HepG2 (cell line): ENCODE data around the gene UBR1. TPM values are rescaled to one million over a fixed set of nuclear protein-coding genes. Genes with fewer than 3 reads are reported as not detected.
A peak's percentile ranks its signal among the peaks of the same experiment; 100 is the strongest.

Experiments
- ATF7-NPFF ChIP-seq: sonication (generic); formaldehyde crosslinking; IDR thresholded peaks from 2 replicates; pipeline ENCODE4 v1.8.1; 2023; ENCODE audit warnings: mild to moderate bottlenecking, low read depth, missing genetic modification reagents, moderate library complexity
- ATM ChIP-seq: fragments of 450-650 bp; IDR thresholded peaks from 2 replicates; pipeline ENCODE4 v1.7.1; 2017; ENCODE audit warnings: mild to moderate bottlenecking, borderline replicate concordance
- CCDC6 ChIP-seq: sonication (generic); formaldehyde crosslinking; IDR thresholded peaks from 2 replicates; pipeline ENCODE4 v1.8.1; 2022; ENCODE audit warnings: mild to moderate bottlenecking, missing genetic modification reagents, moderate library complexity
- DBP ChIP-seq: sonication (generic); formaldehyde crosslinking; IDR thresholded peaks from 2 replicates; pipeline ENCODE4 v1.4.0; 2020; ENCODE audit warnings: missing genetic modification reagents; ENCODE audit errors: not compliant biosample characterization
- GPBP1L1 ChIP-seq: sonication (generic); formaldehyde crosslinking; IDR thresholded peaks from 2 replicates; pipeline ENCODE4 v1.5.0; 2020; ENCODE audit warnings: mild to moderate bottlenecking, missing genetic modification reagents
- HES4 ChIP-seq: sonication (generic); formaldehyde crosslinking; IDR thresholded peaks from 2 replicates; pipeline ENCODE4 v1.9.0; 2021; ENCODE audit warnings: mild to moderate bottlenecking, missing genetic modification reagents, borderline replicate concordance
- MAF1 ChIP-seq: sonication (generic); formaldehyde crosslinking; IDR thresholded peaks from 2 replicates; pipeline ENCODE4 v1.5.0; 2020; ENCODE audit warnings: missing genetic modification reagents, borderline replicate concordance
- MAFK ChIP-seq, 2 experiments: IDR thresholded peaks in 1 of 2; conservative IDR thresholded peaks in 1 of 2; 2 replicates each; pipeline ENCODE4 v1.6.1; 2011; ENCODE audit warnings: improper control_type of control experiment in 2 of 2, low read length in 2 of 2
- RFX3 ChIP-seq: IDR thresholded peaks from 2 replicates; pipeline ENCODE4 v1.6.1; 2016; ENCODE audit warnings: missing biosample characterization, missing genetic modification reagents
- SAFB2 ChIP-seq: sonication (generic); formaldehyde crosslinking; IDR thresholded peaks from 2 replicates; pipeline ENCODE4 v1.5.1; 2020; ENCODE audit warnings: missing genetic modification reagents, low read depth, mild to moderate bottlenecking, borderline replicate concordance
- SALL1 ChIP-seq: sonication (generic); formaldehyde crosslinking; IDR thresholded peaks from 2 replicates; pipeline ENCODE4 v1.8.0; 2022; ENCODE audit warnings: mild to moderate bottlenecking, missing genetic modification reagents
- SIN3B ChIP-seq: fragments of 150-350 bp; IDR thresholded peaks from 2 replicates; pipeline ENCODE4 v1.6.1; 2014; ENCODE audit warnings: low read length
- STAG1 ChIP-seq: sonication (generic); formaldehyde crosslinking; IDR thresholded peaks from 2 replicates; pipeline ENCODE4 v1.4.0; 2020; ENCODE audit warnings: missing genetic modification reagents
- TAF15 ChIP-seq: fragments of 200-400 bp; formaldehyde crosslinking; IDR thresholded peaks from one replicate; pipeline ENCODE4 v1.6.1; 2018; ENCODE audit warnings: mild to moderate bottlenecking, low read depth, low read length; ENCODE audit not compliant: poor library complexity, severe bottlenecking
- TARDBP ChIP-seq: sonication (generic); formaldehyde crosslinking; IDR thresholded peaks from 2 replicates; pipeline ENCODE4 v1.8.0; 2022; ENCODE audit warnings: mild to moderate bottlenecking, missing genetic modification reagents
- THYN1 ChIP-seq: sonication (generic); formaldehyde crosslinking; IDR thresholded peaks from 2 replicates; pipeline ENCODE4 v1.8.1; 2023; ENCODE audit warnings: low read depth, mild to moderate bottlenecking, moderate library complexity, missing genetic modification reagents, borderline replicate concordance
- TOPORS ChIP-seq: sonication (generic); formaldehyde crosslinking; IDR thresholded peaks from 2 replicates; pipeline ENCODE4 v1.8.0; 2023; ENCODE audit warnings: mild to moderate bottlenecking, missing genetic modification reagents
- ZFP62 ChIP-seq: sonication (generic); formaldehyde crosslinking; IDR thresholded peaks from 2 replicates; pipeline ENCODE4 v1.4.0; 2020; ENCODE audit warnings: missing genetic modification reagents
- ZIK1 ChIP-seq: sonication (generic); formaldehyde crosslinking; IDR thresholded peaks from 2 replicates; pipeline ENCODE4 v1.5.0; 2020; ENCODE audit warnings: mild to moderate bottlenecking, low read depth, missing genetic modification reagents, borderline replicate concordance
- ZNF12 ChIP-seq: sonication (generic); formaldehyde crosslinking; IDR thresholded peaks from 2 replicates; pipeline ENCODE4 v1.5.0; 2020; ENCODE audit warnings: missing genetic modification reagents
- ZNF230 ChIP-seq: sonication (generic); formaldehyde crosslinking; IDR thresholded peaks from 2 replicates; pipeline ENCODE4 v1.4.0; 2020; ENCODE audit warnings: mild to moderate bottlenecking, missing genetic modification reagents
- ZNF251 ChIP-seq: sonication (generic); formaldehyde crosslinking; IDR thresholded peaks from 2 replicates; pipeline ENCODE4 v1.9.0; 2021; ENCODE audit warnings: mild to moderate bottlenecking, missing genetic modification reagents
- ZNF550 ChIP-seq: sonication (generic); formaldehyde crosslinking; IDR thresholded peaks from 2 replicates; pipeline ENCODE4 v1.4.0; 2020; ENCODE audit warnings: mild to moderate bottlenecking, missing genetic modification reagents, borderline replicate concordance
- polyA plus RNA-seq, 8 experiments: library from polyadenylated mRNA; depleted of rRNA in 3 of 8; stranded (reverse) in 7 of 8; unstranded in 1 of 8; fragments of >200 nt; fragmentation: Illumina TruSeq in 4 of 8; extraction: Trizol in 4 of 8; gene quantifications; 2 replicates each; pipeline versions ENCODE4 v1.2.1 to v1.2.3, GENCODE V29; 2011 to 2016; ENCODE audit warnings: low read depth in 4 of 8, missing spikeins in 1 of 8, mixed read lengths in 1 of 8; ENCODE audit not compliant: insufficient read depth in 1 of 8
- total RNA-seq, 5 experiments: library from RNA; depleted of rRNA; stranded (reverse); fragments of >200 nt; fragmentation: Illumina TruSeq; extraction: Trizol; gene quantifications; 2 replicates each; pipeline ENCODE4 v1.2.3, GENCODE V29; 2016; ENCODE audit warnings: low read depth in 1 of 5
- TF ChIP-seq, protein P1 (sequence below): sonication (generic); formaldehyde crosslinking; IDR thresholded peaks from 2 replicates; pipeline ENCODE4 v1.9.0; 2021; ENCODE audit warnings: missing genetic modification reagents, borderline replicate concordance
- TF ChIP-seq, protein P2 (sequence below): sonication (generic); formaldehyde crosslinking; IDR thresholded peaks from 2 replicates; pipeline ENCODE4 v1.5.0; 2020; ENCODE audit warnings: missing genetic modification reagents

The UBR1 gene
- total and polyA plus RNA-seq, 2 of the 13 experiments (the other 11 are each of a cell fraction or from before 2014, with no cell fraction given): 6.4 to 18.0 TPM

DNA sequence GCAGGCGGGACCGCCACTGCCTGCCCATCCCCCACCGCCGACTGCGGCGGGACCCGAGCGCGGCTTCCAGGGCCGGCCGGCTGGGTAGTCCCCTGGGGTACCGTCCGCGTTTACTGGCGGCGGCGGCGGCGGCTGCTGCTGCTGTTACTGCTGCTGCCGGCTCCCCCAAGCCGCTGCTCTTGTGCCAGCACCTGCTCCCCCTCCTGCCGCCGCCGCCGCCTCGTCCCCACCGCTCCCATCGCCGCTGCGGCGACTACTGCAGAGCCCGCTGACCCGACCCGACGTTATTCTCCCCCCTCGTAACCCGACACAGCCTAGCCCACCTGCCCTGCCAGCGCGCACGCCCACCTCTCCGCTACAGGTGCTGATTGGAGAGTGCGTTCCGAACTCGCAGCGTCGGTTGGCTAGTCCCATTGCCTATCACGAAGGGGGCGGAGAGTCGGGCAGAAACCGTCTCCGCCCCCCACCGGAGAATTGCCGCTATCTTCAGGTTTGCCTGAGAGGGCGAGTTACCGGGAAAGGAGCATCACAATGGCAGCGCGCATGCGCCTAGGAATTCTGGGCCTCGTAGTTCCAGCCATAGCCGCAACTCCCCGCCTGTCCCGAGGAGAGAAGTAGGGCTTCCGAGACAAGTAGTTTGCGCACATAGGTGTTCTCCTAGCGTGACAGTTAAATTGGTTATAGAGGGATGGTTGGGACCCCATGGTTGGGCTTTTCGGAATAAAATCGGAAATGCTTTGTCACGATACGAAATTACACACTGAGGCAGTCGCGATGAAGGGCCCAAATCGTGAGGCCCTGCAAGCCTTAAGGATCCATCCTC, 185.1 kb downstream of the UBR1 start, which contains the start of gene TTBK2 (continued):
- TF ChIP-seq, protein P1, sequence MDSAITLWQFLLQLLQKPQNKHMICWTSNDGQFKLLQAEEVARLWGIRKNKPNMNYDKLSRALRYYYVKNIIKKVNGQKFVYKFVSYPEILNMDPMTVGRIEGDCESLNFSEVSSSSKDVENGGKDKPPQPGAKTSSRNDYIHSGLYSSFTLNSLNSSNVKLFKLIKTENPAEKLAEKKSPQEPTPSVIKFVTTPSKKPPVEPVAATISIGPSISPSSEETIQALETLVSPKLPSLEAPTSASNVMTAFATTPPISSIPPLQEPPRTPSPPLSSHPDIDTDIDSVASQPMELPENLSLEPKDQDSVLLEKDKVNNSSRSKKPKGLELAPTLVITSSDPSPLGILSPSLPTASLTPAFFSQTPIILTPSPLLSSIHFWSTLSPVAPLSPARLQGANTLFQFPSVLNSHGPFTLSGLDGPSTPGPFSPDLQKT (CRISPR knock-in tag): no peak
- TF ChIP-seq THYN1 (CRISPR knock-in tag) (no peak), ZIK1 (CRISPR knock-in tag) (no peak), TARDBP (no peak), MAFK (conservative IDR thresholded peaks at IDR 0.05 in 1 of 2, IDR thresholded peaks at IDR 0.05 in 1 of 2; ENCODE audit: low read length in 2 of 2) (no peak), ZNF550 (CRISPR knock-in tag) (no peak), STAG1 (CRISPR knock-in tag) (no peak), ZNF12 (no peak), ZFP62 (CRISPR knock-in tag) (no peak), ATF7-NPFF (CRISPR knock-in tag) (no peak), DBP (CRISPR knock-in tag) (no peak), GPBP1L1 (no peak), CCDC6 (CRISPR knock-in tag) (0 out of 2 replicates have a peak, but pooled peaks have one; percentile 63), ZNF251 (CRISPR knock-in tag) (no peak), ATM (no peak), TAF15 (no peak), SALL1 (peak; percentile 54; the same call in 1 of the 2 replicates), ZNF230 (CRISPR knock-in tag) (no peak), SAFB2 (CRISPR knock-in tag) (no peak), RFX3 (no peak), TOPORS (CRISPR knock-in tag) (no peak), MAF1 (no peak), HES4 (0 out of 2 replicates have a peak, but pooled peaks have one; percentile 52), SIN3B (no peak)
- TF ChIP-seq, protein P2, sequence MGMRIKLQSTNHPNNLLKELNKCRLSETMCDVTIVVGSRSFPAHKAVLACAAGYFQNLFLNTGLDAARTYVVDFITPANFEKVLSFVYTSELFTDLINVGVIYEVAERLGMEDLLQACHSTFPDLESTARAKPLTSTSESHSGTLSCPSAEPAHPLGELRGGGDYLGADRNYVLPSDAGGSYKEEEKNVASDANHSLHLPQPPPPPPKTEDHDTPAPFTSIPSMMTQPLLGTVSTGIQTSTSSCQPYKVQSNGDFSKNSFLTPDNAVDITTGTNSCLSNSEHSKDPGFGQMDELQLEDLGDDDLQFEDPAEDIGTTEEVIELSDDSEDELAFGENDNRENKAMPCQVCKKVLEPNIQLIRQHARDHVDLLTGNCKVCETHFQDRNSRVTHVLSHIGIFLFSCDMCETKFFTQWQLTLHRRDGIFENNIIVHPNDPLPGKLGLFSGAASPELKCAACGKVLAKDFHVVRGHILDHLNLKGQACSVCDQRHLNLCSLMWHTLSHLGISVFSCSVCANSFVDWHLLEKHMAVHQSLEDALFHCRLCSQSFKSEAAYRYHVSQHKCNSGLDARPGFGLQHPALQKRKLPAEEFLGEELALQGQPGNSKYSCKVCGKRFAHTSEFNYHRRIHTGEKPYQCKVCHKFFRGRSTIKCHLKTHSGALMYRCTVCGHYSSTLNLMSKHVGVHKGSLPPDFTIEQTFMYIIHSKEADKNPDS (CRISPR knock-in tag): no peak
